GM19438 (cell line): Measurements from ENCODE around the gene FKBP5.
"Not testable (repeated sequence)": the region's sequence is repeated elsewhere in the genome, so short reads cannot be mapped to it uniquely, and the experiment has no call there.

Experiments used
- ATAC-seq: cut with Tn5 transposase; IDR thresholded peaks from one replicate; pipeline ENCODE4 v1.9.1; 2021; ENCODE audit warnings: low read depth; ENCODE audit not compliant: unreplicated experiment

The FKBP5 gene

GRCh38 chr6:35553315-35553714 is 135.4 kb downstream of the FKBP5 start:
- no peak for ATAC-seq

- ATAC-seq: no peak
These were observed 136.3 kb downstream of the FKBP5 start for GRCh38 chr6:35552285-35552917.

GRCh38 chr6:35550437-35550836 is 138.3 kb downstream of the FKBP5 start:
- no peak for ATAC-seq

- ATAC-seq: no peak
These were observed 141.0 kb downstream of the FKBP5 start for GRCh38 chr6:35547676-35548075.

GRCh38 chr6:35544769-35545361 is 143.8 kb downstream of the FKBP5 start:
- ATAC-seq: no peak

- ATAC-seq: no peak
These were observed 145.1 kb downstream of the FKBP5 start for GRCh38 chr6:35543459-35544193.

- no peak for ATAC-seq
These were observed 146.9 kb downstream of the FKBP5 start for GRCh38 chr6:35541836-35542235.

GRCh38 chr6:35539223-35539622 is 149.5 kb downstream of the FKBP5 start:
- ATAC-seq: no peak

- not testable (repeated sequence) for ATAC-seq
These were observed 152.9 kb downstream of the FKBP5 start for GRCh38 chr6:35535847-35536246.

- no peak for ATAC-seq
These were observed 154.1 kb downstream of the FKBP5 start for GRCh38 chr6:35534407-35535170.

GRCh38 chr6:35533981-35534380 is 154.7 kb downstream of the FKBP5 start:
- ATAC-seq: no peak

- no peak for ATAC-seq
These were observed 156.6 kb downstream of the FKBP5 start for GRCh38 chr6:35532126-35532525.

GRCh38 chr6:35524380-35525020 is 164.2 kb downstream of the FKBP5 start:
- no peak for ATAC-seq
